Effector memory CD4-positive, alpha-beta T cell (primary cell): ENCODE results near the gene MBNL1.
"Not testable (repeated sequence)": the region's sequence is repeated elsewhere in the genome, so short reads cannot be mapped to it uniquely, and the experiment has no call there.

Experiments used
- DNase-seq, 3 donors: peaks; one replicate each; pipeline ENCODE4 v3.0.0-alpha.2; 2020
- H3K27ac ChIP-seq: 2 replicates; pipeline ENCODE4 v1.7.0; 2013; ENCODE audit warnings: mild to moderate bottlenecking, low read length, moderate library complexity; ENCODE audit not compliant: insufficient read depth, poor library complexity, severe bottlenecking
- H3K27me3 ChIP-seq: replicated peaks from 2 replicates; pipeline ENCODE4 v1.7.0; 2013; ENCODE audit warnings: mild to moderate bottlenecking, low read length; ENCODE audit not compliant: insufficient read depth, control insufficient read depth, poor library complexity, severe bottlenecking
- H3K36me3 ChIP-seq: 2 replicates; pipeline ENCODE4 v1.7.0; 2013; ENCODE audit warnings: mild to moderate bottlenecking, low read length, moderate library complexity; ENCODE audit not compliant: control insufficient read depth, insufficient read depth
- H3K4me1 ChIP-seq: 2 replicates; pipeline ENCODE4 v1.7.0; 2013; ENCODE audit warnings: low read length, mild to moderate bottlenecking; ENCODE audit not compliant: control insufficient read depth, insufficient read depth, poor library complexity, severe bottlenecking
- H3K4me3 ChIP-seq: 2 replicates; pipeline ENCODE4 v1.7.0; 2013; ENCODE audit warnings: low read length, low read depth, mild to moderate bottlenecking; ENCODE audit not compliant: insufficient read depth, poor library complexity, severe bottlenecking
- H3K9me3 ChIP-seq: 2 replicates; pipeline ENCODE4 v1.7.0; 2013; ENCODE audit warnings: mild to moderate bottlenecking, low read length, moderate library complexity; ENCODE audit not compliant: control insufficient read depth

MBNL1 gene

DNA sequence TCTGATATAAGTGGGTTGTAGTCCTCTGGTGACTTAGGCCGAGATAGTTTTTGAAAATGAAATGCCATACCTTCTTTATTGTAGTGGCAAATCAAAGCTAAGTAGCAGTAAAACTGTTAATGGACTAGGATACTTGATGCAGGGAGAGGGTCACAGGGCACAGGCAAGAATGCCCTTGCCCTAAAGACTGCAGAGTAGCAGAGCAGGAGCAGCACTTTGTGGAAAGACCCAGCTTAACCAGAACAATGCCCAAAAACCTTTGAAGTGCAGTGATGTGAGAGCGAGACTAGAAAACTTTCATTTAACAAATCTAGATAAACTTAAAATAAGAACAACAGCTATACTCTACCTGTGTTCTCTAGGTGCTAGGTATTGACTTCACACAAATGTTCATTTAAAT is 121.9 kb downstream of the MBNL1 start:
- no peak for DNase-seq
- Histone ChIP-seq H3K4me3 (no peak overlapping the region), H3K36me3 (peaks cover 14% of the 10 kb centered on the region), H3K27me3 (no peaks in the 10 kb centered on the region), H3K9me3 (no peaks in the 10 kb centered on the region), H3K27ac (no peak overlapping the region), H3K4me1 (peaks cover 10% of the 10 kb centered on the region)

DNA sequence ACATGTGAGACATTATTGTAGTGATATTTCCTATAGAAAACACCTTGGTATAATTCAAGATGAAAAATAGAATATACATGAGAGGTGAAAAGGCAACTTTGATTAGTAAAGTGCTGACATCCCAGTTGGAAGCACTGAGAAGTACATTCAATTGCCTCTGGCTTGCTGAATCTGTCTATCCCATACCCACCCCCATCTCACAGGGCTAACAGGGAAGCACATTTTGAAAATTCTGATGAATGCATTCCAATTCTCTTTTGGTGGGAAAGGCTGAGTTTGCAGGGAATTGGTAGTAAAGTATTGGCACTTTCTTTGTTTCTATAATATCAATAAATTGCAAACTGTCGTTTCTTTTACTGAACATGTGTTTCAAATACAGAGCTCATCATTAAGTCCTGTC is 122.9 kb downstream of the MBNL1 start:
- no peak overlapping the region for H3K27ac ChIP-seq
- peaks cover 7% of the 10 kb centered on the region for H3K4me1 ChIP-seq
- peaks cover 23% of the 10 kb centered on the region for H3K36me3 ChIP-seq
- no peak overlapping the region for H3K4me3 ChIP-seq
- H3K27me3 ChIP-seq = no peaks in the 10 kb centered on the region
- no peak for DNase-seq
- no peaks in the 10 kb centered on the region for H3K9me3 ChIP-seq

- Histone ChIP-seq H3K9me3 (no peaks in the 10 kb centered on the region), H3K27me3 (no peaks in the 10 kb centered on the region), H3K4me3 (no peak overlapping the region), H3K36me3 (peaks cover 30% of the 10 kb centered on the region), H3K27ac (no peak overlapping the region), H3K4me1 (peaks cover 7% of the 10 kb centered on the region)
- DNase-seq = no peak
These were observed 123.6 kb downstream of the MBNL1 start for GRCh38 chr3:152392272-152392880.

DNA sequence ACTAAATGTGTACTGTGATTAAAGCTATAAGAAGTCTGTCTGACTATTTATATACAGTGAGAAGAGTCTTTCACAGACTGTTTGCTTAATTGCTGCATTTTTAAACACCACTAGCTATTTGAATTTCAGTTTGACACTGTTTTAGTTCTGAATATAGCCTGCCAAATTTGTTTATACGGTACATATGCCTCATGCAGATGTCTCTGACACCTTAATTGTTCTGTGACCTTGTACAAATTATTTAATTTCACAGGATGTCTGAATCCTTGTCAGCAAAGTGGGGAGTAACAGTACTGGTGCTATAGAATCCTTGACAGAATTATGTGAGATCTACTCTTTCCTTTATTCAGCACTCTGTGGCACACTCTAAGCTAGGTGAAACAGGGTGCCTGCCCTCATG is 125.5 kb downstream of the MBNL1 start:
- DNase-seq = no peak
- Histone ChIP-seq H3K27ac (no peak overlapping the region), H3K27me3 (no peaks in the 10 kb centered on the region), H3K4me3 (no peak overlapping the region), H3K4me1 (peaks cover 5% of the 10 kb centered on the region), H3K9me3 (no peaks in the 10 kb centered on the region), H3K36me3 (peaks cover 29% of the 10 kb centered on the region)

GRCh38 chr3:152395764-152396163 is 127.0 kb downstream of the MBNL1 start:
- Histone ChIP-seq H3K27me3 (no peaks in the 10 kb centered on the region), H3K4me3 (no peak overlapping the region), H3K36me3 (peaks cover 31% of the 10 kb centered on the region), H3K4me1 (peaks cover 12% of the 10 kb centered on the region), H3K27ac (no peak overlapping the region), H3K9me3 (no peaks in the 10 kb centered on the region)
- no peak for DNase-seq

DNA sequence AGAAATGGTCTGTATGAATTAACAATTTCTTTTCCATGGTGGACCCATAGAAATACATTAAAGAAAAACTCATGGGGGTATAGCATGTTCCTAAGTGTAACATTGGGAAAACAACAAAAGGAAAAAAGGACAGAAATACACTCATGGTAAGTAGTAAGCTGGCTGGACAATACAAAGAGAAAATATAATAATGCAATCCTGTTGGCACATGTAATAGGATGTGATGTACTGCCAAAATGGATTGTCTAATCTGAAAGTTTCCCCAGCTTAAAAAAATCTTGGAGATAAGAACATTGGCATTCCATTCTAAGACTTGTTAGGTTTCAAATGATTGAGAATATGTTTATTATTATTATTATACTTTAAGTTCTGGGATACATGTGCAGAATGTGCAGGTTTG is 128.1 kb downstream of the MBNL1 start:
- H3K4me1 ChIP-seq = peaks cover 17% of the 10 kb centered on the region
- no peaks in the 10 kb centered on the region for H3K9me3 ChIP-seq
- H3K27ac ChIP-seq = no peak overlapping the region
- H3K36me3 ChIP-seq = peaks cover 31% of the 10 kb centered on the region
- H3K27me3 ChIP-seq = no peaks in the 10 kb centered on the region
- DNase-seq = no peak
- H3K4me3 ChIP-seq = no peak overlapping the region

DNA sequence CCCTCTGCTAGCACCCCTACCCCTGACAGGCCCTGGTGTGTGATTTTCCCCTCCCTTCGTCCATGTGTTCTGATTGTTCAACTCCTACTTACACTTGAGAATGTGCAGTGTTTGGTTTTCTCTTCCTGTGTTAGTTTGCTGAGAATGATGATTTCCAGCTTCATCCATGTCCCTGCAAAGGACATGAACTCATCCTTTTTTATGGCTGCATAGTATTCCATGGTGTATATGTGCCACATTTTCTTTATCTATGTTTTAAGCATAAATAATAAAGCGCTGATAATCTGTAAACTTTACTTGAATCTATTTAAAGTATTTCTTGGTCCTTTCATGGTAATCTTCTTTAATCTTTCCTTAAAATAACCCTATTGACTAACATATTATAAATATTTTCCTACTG is 128.6 kb downstream of the MBNL1 start:
- H3K9me3 ChIP-seq, H3K4me3 ChIP-seq, H3K27ac ChIP-seq, DNase-seq, H3K27me3 ChIP-seq: not testable (repeated sequence)
- Histone ChIP-seq H3K36me3 (peaks cover 31% of the 10 kb centered on the region), H3K4me1 (peaks cover 17% of the 10 kb centered on the region)

GRCh38 chr3:152398495-152398894 is 129.8 kb downstream of the MBNL1 start:
- H3K27ac ChIP-seq = peak overlapping the region; percentile 37
- no peaks in the 10 kb centered on the region for H3K9me3 ChIP-seq
- no peak overlapping the region for H3K4me3 ChIP-seq
- no peaks in the 10 kb centered on the region for H3K27me3 ChIP-seq
- peaks cover 31% of the 10 kb centered on the region for H3K36me3 ChIP-seq
- peaks cover 23% of the 10 kb centered on the region for H3K4me1 ChIP-seq
- no peak for DNase-seq

- Histone ChIP-seq H3K9me3 (no peaks in the 10 kb centered on the region), H3K4me1 (peaks cover 23% of the 10 kb centered on the region), H3K27me3 (no peaks in the 10 kb centered on the region), H3K4me3 (no peak overlapping the region), H3K36me3 (peaks cover 31% of the 10 kb centered on the region), H3K27ac (peak overlapping the region; percentile 29)
- no peak for DNase-seq
These were observed 130.6 kb downstream of the MBNL1 start for GRCh38 chr3:152399374-152399773.

GRCh38 chr3:152400887-152401286 is 132.2 kb downstream of the MBNL1 start:
- Histone ChIP-seq H3K27me3 (no peaks in the 10 kb centered on the region), H3K27ac (no peak overlapping the region), H3K4me3 (no peak overlapping the region), H3K9me3 (no peaks in the 10 kb centered on the region), H3K4me1 (peaks cover 23% of the 10 kb centered on the region), H3K36me3 (peaks cover 23% of the 10 kb centered on the region)
- no peak for DNase-seq
